Endothelial cell of umbilical vein (primary cell): ENCODE results near the gene TGFA. TPM values are rescaled to one million over a fixed set of nuclear protein-coding genes. Genes with fewer than 3 reads are reported as not detected.

Experiments used
- BruUV-seq: library from RNA; stranded (reverse); fragments of 400-500 nt; replicated peaks from 2 replicates; lab custom pipeline; 2021; lab: Mats Ljungman, UMichigan
- CTCF ChIA-PET: fragments of 300-600, 350-600 bp; sonication (Branson Sonifier 250); formaldehyde crosslinking; loops from one replicate; lab custom pipeline; 2021; ENCODE audit warnings: antibody characterized with exemption, inconsistent platforms; lab: Charles Lee
- POLR2A ChIA-PET: fragments of 300-600, 350-600 bp; sonication (Branson Sonifier 250); formaldehyde crosslinking; loops from one replicate; lab custom pipeline; 2021; ENCODE audit warnings: antibody characterized with exemption, inconsistent platforms; lab: Charles Lee
- DNase-seq: peaks from one replicate; pipeline ENCODE4 v3.0.0-alpha.2; 2011; ENCODE audit warnings: low read depth, low spot score
- FAIRE-seq: peaks from 2 replicates; lab custom pipeline; 2011; peaks lifted over from hg19 to GRCh38; lab: Jason Lieb, UNC
- H2AFZ ChIP-seq: 2 replicates; pipeline ENCODE4 v1.6.0; 2012; ENCODE audit warnings: low read depth, low read length, control low read depth, inconsistent platforms
- H3K27ac ChIP-seq: 2 replicates; pipeline ENCODE4 v1.5.1; 2011; ENCODE audit warnings: low read depth, mild to moderate bottlenecking, control low read depth, low read length, moderate library complexity; ENCODE audit not compliant: insufficient read depth
- H3K27me3 ChIP-seq, 2 experiments: 2 replicates each; pipeline versions ENCODE4 v1.6.0 to v1.6.1; 2011; ENCODE audit warnings: low read length in 2 of 2, mixed read lengths in 1 of 2; ENCODE audit not compliant: control insufficient read depth in 2 of 2, insufficient read depth in 2 of 2
- H3K36me3 ChIP-seq, 2 experiments: 2 replicates in 1 of 2; 3 replicates in 1 of 2; pipeline ENCODE4 v1.5.1; 2011; ENCODE audit warnings: low read length in 2 of 2, mild to moderate bottlenecking in 1 of 2, moderate library complexity in 1 of 2; ENCODE audit not compliant: control insufficient read depth in 2 of 2, insufficient read depth in 2 of 2; ENCODE audit errors: extremely low read depth in 1 of 2
- H3K4me1 ChIP-seq: 3 replicates; pipeline ENCODE4 v1.5.1; 2011; ENCODE audit warnings: mild to moderate bottlenecking, low read length; ENCODE audit not compliant: control insufficient read depth, insufficient read depth; ENCODE audit errors: extremely low read depth
- H3K4me2 ChIP-seq: 2 replicates; pipeline ENCODE4 v1.6.1; 2011; ENCODE audit warnings: low read length, control low read depth, mixed read lengths; ENCODE audit not compliant: insufficient read depth
- H3K4me3 ChIP-seq, 3 experiments: fragments of 200-600 bp in 1 of 3; sonication (generic), shearing (Covaris generic) in 1 of 3; replicated peaks in 1 of 3; 2 replicates each; pipeline ENCODE4 v1.5.1; 2011 to 2016; ENCODE audit warnings: control low read depth in 3 of 3, low read length in 3 of 3, mild to moderate bottlenecking in 2 of 3, inconsistent platforms in 1 of 3, low read depth in 1 of 3, moderate library complexity in 1 of 3; ENCODE audit not compliant: insufficient read depth in 1 of 3
- H3K79me2 ChIP-seq: 2 replicates; pipeline ENCODE4 v1.6.0; 2012; ENCODE audit warnings: low read length, inconsistent platforms; ENCODE audit not compliant: control insufficient read depth, insufficient read depth
- H3K9ac ChIP-seq: replicated peaks from 2 replicates; pipeline ENCODE3; 2011; ENCODE audit warnings: low read length, control low read depth; ENCODE audit not compliant: insufficient read depth; ENCODE audit errors: extremely low read depth
- H3K9me1 ChIP-seq: replicated peaks from 3 replicates; pipeline ENCODE4 v1.6.0; 2011; ENCODE audit warnings: mild to moderate bottlenecking, low read length; ENCODE audit not compliant: control insufficient read depth, insufficient read depth; ENCODE audit errors: extremely low read depth
- H3K9me3 ChIP-seq: replicated peaks from 2 replicates; pipeline ENCODE4 v1.5.1; 2012; ENCODE audit warnings: low read length, inconsistent platforms; ENCODE audit not compliant: control insufficient read depth, insufficient read depth
- H4K20me1 ChIP-seq: replicated peaks from 2 replicates; pipeline ENCODE3; 2011; ENCODE audit warnings: mild to moderate bottlenecking, low read length; ENCODE audit not compliant: control insufficient read depth, insufficient read depth; ENCODE audit errors: extremely low read depth
- EZH2 ChIP-seq: IDR thresholded peaks from 2 replicates; pipeline ENCODE4 v1.6.1; 2012; ENCODE audit warnings: borderline replicate concordance, low read depth, mild to moderate bottlenecking, moderate library complexity, low read length, inconsistent platforms; ENCODE audit not compliant: severe bottlenecking
- FOS ChIP-seq: IDR thresholded peaks from 2 replicates; pipeline ENCODE4 v1.6.1; 2011; ENCODE audit warnings: mild to moderate bottlenecking, low read length, moderate library complexity, borderline replicate concordance; ENCODE audit not compliant: insufficient read depth
- GATA2 ChIP-seq: IDR thresholded peaks from 2 replicates; pipeline ENCODE4 v1.7.0; 2011; ENCODE audit warnings: low read depth, mild to moderate bottlenecking, moderate library complexity, mixed read lengths, low read length; ENCODE audit not compliant: insufficient read length, insufficient read depth
- JUN ChIP-seq: IDR thresholded peaks from 2 replicates; pipeline ENCODE4 v1.6.1; 2011; ENCODE audit warnings: borderline replicate concordance, low read depth; ENCODE audit not compliant: insufficient read length, insufficient read depth
- MYC ChIP-seq: IDR thresholded peaks from one replicate; pipeline ENCODE4 v1.6.1; 2011; ENCODE audit warnings: mild to moderate bottlenecking, low read depth, low read length
- POLR2A ChIP-seq: IDR thresholded peaks from 2 replicates; pipeline ENCODE4 v1.6.1; 2012; ENCODE audit warnings: low read depth, mild to moderate bottlenecking, control low read depth, low read length
- POLR2AphosphoS5 ChIP-seq: IDR thresholded peaks from 2 replicates; pipeline ENCODE4 v1.6.1; 2012; ENCODE audit warnings: low read depth, mild to moderate bottlenecking, control low read depth, low read length, moderate library complexity; ENCODE audit not compliant: insufficient read depth
- dilution Hi-C: fragments of 300-500 bp; cut with MboI; formaldehyde crosslinking; loops from one replicate; pipeline ENCODE4 v1.15.0; 2019; ENCODE audit warnings: low sequenced_read_pairs; ENCODE audit not compliant: extremely low pct_ligation_motif_present
- intact Hi-C: fragments of 100-400 bp; cut with micrococcal nuclease; formaldehyde crosslinking; loops from one replicate; pipeline ENCODE4 v1.10.0; 2022
- polyA plus RNA-seq, 4 experiments: library from polyadenylated mRNA; depleted of rRNA in 3 of 4; stranded (reverse) in 3 of 4; unstranded in 1 of 4; fragments of >200 nt; gene quantifications; 2 replicates each; pipeline versions ENCODE4 v1.2.1 to v1.2.3, GENCODE V29; 2011 to 2012; ENCODE audit warnings: missing spikeins in 1 of 4
- total RNA-seq: library from RNA; stranded (reverse); gene quantifications from 2 replicates; pipeline ENCODE4 v1.2.3, GENCODE V29; 2021

The TGFA gene
- total and polyA plus RNA-seq, 2 donors (not counting 3 experiments of a cell fraction or from before 2014, with no cell fraction given): 0.22 to 0.32 TPM

DNA sequence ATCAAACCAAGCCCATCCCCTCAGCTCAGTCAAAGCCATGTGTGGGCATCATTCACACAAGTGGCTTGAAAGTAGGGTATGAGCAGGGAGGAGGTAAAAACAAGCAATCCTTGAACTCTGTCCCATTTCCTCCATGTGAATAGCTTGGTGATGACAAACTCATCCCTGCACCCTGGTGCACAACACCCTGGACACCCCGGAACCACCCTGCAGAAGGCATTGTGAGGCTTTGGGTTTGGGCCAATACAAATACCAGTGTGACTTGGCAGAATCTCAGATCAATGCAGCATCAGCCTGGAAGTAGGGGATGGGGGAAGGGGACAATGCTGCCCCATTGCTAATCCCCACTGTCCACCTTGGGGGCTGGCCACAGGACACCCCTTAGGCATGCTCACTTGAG lies 28.6 kb downstream of the TGFA start:
- dilution Hi-C loops: no loop called here
- H3K9ac ChIP-seq: no peak overlapping the region
- no peak for FAIRE-seq
- no peak for TF ChIP-seq GATA2
- TF ChIP-seq FOS: no peak
- TF ChIP-seq MYC: no peak
- no peak for TF ChIP-seq JUN
- TF ChIP-seq POLR2A: no peak
- TF ChIP-seq EZH2: no peak
- TF ChIP-seq POLR2AphosphoS5: no peak
- no TSS peak for BruUV-seq
- POLR2A ChIA-PET: no interaction called here
- DNase-seq: no peak
- H3K4me2 ChIP-seq: no peak overlapping the region
- H3K9me3 ChIP-seq: no peaks in the 10 kb centered on the region
- H3K9me1 ChIP-seq: no peaks in the 10 kb centered on the region
- no peaks in the 10 kb centered on the region for H3K79me2 ChIP-seq
- no peaks in the 10 kb centered on the region for H3K4me1 ChIP-seq
- H3K27me3 ChIP-seq: peaks cover 0 to 5% of the 10 kb centered on the region in 2 experiments
- H3K4me3 ChIP-seq: no peak overlapping the region
- CTCF ChIA-PET: no interaction called here
- H4K20me1 ChIP-seq: no peaks in the 10 kb centered on the region
- H3K27ac ChIP-seq: no peak overlapping the region
- H3K36me3 ChIP-seq: no peaks in the 10 kb centered on the region
- intact Hi-C loops: no loop called here
- H2AFZ ChIP-seq: no peak overlapping the region
